GM18505 (cell line): Measurements from ENCODE around the gene PLA2G15.
A peak's percentile ranks its signal among the peaks of the same experiment; 100 is the strongest.

Source experiments
- ATAC-seq: cut with Tn5 transposase; IDR thresholded peaks from one replicate; pipeline ENCODE4 v1.9.1; 2021; ENCODE audit not compliant: unreplicated experiment
- POLR2A ChIP-seq: IDR thresholded peaks from 4 replicates; pipeline ENCODE4 v1.6.1; 2011; ENCODE audit warnings: borderline replicate concordance; ENCODE audit not compliant: insufficient read depth, insufficient read length; ENCODE audit errors: extremely low read depth

The PLA2G15 gene

GRCh38 chr16:68269793-68270192, 24.6 kb downstream of the PLA2G15 start:
- no peak for TF ChIP-seq POLR2A
- ATAC-seq = no peak

GRCh38 chr16:68270353-68270752, 25.2 kb downstream of the PLA2G15 start:
- no peak for TF ChIP-seq POLR2A
- ATAC-seq = no peak

GRCh38 chr16:68272507-68273209, 27.5 kb downstream of the PLA2G15 start:
- TF ChIP-seq POLR2A = no peak
- ATAC-seq = no peak

- ATAC-seq = no peak
- TF ChIP-seq POLR2A = no peak
Measured at GRCh38 chr16:68273459-68273858, 28.3 kb downstream of the PLA2G15 start.

GRCh38 chr16:68273896-68274295, 28.7 kb downstream of the PLA2G15 start:
- no peak for TF ChIP-seq POLR2A
- no peak for ATAC-seq

GRCh38 chr16:68274441-68274840, 29.3 kb downstream of the PLA2G15 start:
- ATAC-seq = no peak
- TF ChIP-seq POLR2A = no peak

DNA sequence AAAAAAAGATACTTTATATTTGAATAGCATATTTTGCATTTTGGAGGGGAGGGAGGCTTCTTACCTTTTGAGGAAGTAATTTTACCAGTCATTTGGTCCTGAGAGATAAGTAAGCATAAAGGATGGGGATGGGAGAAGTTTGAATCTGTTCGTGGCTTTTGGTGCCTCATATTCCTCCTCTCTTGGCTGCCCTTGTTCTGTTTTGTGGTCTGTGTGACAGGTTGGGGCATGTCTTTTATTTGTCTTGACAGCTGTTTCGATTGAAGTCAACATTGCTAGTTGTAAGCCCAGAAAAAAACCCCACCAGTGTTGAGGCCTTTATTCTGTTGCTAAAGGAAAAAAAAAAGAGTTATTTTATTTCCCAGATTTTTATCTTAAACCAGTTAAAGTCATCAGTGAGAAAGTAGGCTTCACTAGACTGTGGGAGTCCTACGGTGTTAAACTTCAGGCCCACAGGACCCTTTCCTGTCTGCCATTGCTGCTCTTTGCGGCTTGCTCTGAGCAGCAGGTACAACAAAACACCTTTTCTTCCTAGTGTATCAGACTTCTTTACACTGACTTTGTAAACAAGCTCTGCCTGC, 30.5 kb downstream of the PLA2G15 start:
- peak; percentile 37 for TF ChIP-seq POLR2A
- no peak for ATAC-seq

DNA sequence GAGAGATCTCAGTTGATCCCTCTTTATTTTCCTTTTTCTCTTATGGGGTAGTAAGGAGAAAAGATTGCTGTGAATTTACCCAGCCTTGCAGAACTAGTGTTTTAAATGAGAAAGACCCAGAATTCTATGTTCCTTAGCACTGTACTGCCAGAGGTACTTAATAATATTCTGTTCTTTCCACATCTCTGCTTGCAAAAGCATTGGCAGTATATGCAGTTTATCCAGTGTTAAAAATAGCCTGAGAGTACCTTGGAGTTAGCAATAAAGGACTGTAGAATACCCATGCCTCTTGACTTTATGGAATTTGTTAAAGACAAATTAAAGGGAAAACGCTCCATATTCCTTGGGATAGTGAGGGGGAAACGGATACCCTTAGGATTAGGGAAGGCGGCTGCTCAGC, 31.1 kb downstream of the PLA2G15 start:
- ATAC-seq = no peak
- no peak for TF ChIP-seq POLR2A

DNA sequence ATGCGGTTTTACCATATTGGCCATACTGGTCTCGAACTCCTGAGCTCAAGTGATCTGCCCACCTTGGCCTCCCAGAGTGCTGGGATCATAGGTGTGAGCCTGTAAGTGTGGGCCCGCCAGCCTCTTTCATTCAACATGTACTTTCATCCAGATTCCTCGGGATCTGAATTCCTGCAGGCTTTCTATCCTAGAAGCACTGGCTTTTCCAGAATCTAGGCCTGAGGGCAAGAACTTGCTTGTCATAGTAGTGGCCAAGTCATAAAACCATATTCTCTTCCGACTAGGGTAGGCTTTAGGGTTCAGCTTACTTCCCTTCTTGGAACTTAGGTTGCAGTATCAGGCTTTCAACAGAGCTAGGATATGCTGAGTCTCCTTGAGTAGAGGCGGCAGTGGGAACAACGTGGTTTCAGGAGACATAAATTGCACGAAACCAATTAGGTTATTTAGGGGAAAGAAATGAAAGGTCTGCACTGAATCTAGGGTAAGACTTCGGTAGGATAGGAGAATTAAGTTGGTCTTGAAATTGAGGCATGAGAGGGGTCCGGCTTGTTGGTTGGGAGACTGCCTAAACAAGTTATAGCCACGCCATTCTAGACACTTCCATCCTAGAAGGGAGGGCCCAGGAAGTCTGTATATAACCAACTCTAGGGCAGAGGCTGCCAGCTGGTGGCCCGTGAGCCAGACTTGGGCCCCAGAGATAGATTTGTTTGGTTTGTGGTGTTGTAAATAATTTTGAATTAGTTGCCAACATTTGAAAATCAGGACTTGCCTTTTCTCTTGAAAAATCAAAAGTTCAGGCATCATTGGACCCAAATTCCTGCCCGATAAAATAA, 34.8 kb downstream of the PLA2G15 start:
- ATAC-seq = no peak
- TF ChIP-seq POLR2A = no peak

GRCh38 chr16:68281368-68282063, 36.3 kb downstream of the PLA2G15 start:
- ATAC-seq = no peak
- TF ChIP-seq POLR2A = no peak

DNA sequence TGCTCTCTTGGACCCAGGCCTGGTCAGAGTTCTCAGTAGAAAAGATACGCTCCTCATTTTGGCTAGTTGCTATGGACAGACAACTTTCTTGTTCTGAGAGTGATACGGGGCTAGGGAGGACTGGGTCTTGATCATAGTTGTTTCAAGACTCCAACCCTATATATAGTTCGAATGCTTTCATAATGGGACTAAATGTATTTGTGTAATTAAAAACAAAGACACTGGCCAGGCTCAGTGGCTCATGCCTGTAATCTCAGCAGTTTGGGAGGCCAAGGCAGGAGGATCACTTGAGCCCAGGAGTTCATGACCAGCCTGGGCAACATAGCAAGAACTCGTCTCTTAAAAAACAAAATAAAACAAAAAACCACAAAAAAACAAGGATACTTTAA, 36.9 kb downstream of the PLA2G15 start:
- TF ChIP-seq POLR2A = no peak
- ATAC-seq = no peak

DNA sequence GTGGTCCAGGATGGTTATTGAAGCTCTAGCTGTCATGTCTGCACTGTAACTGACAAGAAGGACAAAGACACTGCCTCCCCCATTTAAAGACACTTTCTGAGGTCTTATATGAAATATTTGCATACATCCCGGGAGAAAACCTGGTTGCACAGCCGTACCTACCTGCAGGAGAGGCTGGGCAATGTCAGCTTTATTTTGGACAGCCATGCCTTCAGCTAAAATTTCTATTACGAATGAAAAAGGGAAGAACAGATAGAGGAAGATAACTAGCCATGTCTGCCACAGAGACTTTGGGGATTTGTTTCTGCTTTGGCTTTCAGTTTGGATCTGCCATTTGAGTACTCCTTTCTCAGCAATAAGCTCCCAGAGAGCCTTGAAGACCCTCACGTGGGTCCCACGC, 38.2 kb downstream of the PLA2G15 start:
- ATAC-seq = no peak
- no peak for TF ChIP-seq POLR2A

DNA sequence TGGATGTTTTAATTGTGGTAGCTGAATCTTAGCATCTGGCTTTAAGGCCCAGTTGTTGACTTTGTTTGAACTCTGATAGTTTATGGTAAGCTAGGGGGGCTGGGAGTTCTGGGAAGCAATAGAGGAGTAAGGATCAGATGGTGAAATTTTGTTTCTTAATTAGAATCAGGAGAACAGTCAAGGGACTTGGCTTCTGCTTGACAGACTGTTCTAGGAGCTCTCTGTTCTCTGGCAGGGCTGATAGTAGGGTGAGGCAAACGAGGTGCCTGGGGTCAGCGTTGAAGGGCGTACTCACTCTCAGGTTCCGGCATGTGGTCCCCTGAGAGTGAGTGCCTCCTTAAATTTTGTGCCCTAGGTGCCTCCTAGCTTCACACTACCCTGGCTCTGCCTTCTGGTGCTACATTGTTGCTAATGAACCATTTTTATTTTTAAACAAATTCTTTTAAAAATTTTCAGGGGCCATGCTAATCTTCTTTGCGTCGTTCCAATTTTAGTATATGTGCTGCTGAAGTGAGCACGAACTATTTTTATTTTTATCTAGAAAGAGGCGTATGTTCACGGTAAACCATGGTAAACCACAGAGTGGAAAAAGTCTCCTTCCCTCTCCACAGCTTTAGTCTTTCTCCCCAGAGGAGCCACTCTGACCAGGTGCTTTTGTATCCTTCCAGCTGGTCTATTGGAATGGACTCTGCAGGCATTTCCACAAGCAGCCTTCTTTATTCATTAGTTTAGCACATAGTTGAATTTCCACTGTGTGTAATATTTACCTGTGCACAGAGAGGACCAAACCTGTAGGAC, 38.8 kb downstream of the PLA2G15 start:
- peak; percentile 35 for TF ChIP-seq POLR2A
- no peak for ATAC-seq

- peak; percentile 38 for ATAC-seq
- TF ChIP-seq POLR2A = no peak
Measured at GRCh38 chr16:68284847-68285246, 39.7 kb downstream of the PLA2G15 start.
